H7 (cell line): ENCODE data around the gene MON1B. TPM values are rescaled to one million over a fixed set of nuclear protein-coding genes. Genes with fewer than 3 reads are reported as not detected.

Experiments
- DNase-seq: peaks from one replicate; pipeline ENCODE4 v3.0.0; 2012
- H3K27me3 ChIP-seq: 2 replicates; pipeline ENCODE4 v1.6.0; 2011; ENCODE audit warnings: mild to moderate bottlenecking, low read length; ENCODE audit not compliant: control insufficient read depth, insufficient read depth
- H3K36me3 ChIP-seq: replicated peaks from 2 replicates; pipeline ENCODE4 v1.5.1; 2011; ENCODE audit warnings: low read length; ENCODE audit not compliant: control insufficient read depth, insufficient read depth
- H3K4me3 ChIP-seq: 2 replicates; pipeline ENCODE4 v1.5.1; 2011; ENCODE audit warnings: low read depth, mild to moderate bottlenecking, control low read depth, low read length, moderate library complexity; ENCODE audit not compliant: insufficient read depth
- total RNA-seq: library from RNA; depleted of rRNA; stranded (reverse); fragments of >200 nt; shearing (Covaris generic); gene quantifications from 2 replicates; pipeline ENCODE4 v1.2.3, GENCODE V29; 2014; rRNA removed

The MON1B gene
- total RNA-seq, 1 experiment from 2014 or later: 12.4 TPM

DNA sequence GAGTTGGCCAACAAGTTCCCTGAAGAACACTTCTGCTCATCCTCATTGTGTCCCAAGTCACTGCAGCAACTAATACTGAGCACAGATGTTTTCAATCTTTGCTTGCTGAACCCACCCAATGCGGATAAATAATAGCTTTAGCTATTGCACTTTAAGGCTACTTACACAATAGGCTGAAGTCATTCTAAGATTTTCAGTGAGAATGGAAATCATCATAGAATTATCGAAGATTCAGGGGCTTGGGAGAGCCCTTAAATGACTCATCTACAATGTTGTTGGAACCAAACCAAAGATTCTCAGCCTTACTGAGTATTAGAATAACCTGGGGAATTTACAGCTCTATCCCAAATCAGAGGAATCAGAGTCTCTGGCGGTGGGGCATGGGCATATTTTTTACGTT, 59.4 kb downstream of the MON1B start:
- Histone ChIP-seq H3K36me3 (no peaks in the 10 kb centered on the region), H3K4me3 (no peak overlapping the region), H3K27me3 (no peaks in the 10 kb centered on the region)
- no peak for DNase-seq

Other genes starting within 250 kb of the MON1B start
- gene SYCE1L, start 8.2 kb downstream of the MON1B start, total RNA-seq: 7.2 and 7.8 TPM in 2 replicates
- 0.41 and 0.94 TPM in 2 replicates for gene ADAMTS18, start 243.8 kb downstream of the MON1B start, total RNA-seq